HCT116 (cell line): ENCODE measurements around the gene KCNIP4. TPM values are rescaled to one million over a fixed set of nuclear protein-coding genes. Genes with fewer than 3 reads are reported as not detected.

Experiments used
- ATAC-seq: fragments of 200-7000 bp; cut with Tn5 transposase; 2 replicates; pipeline ENCODE4 v1.9.1; 2020; ENCODE audit warnings: mild to moderate bottlenecking, moderate library complexity
- BruUV-seq: library from RNA; stranded (reverse); fragments of 400-500 nt; replicated peaks from 2 replicates; lab custom pipeline; 2021; lab: Mats Ljungman, UMichigan
- CTCF ChIA-PET: fragments of 300-600 bp; sonication (Branson Sonifier 250); formaldehyde crosslinking; loops from one replicate; lab custom pipeline; 2021; ENCODE audit warnings: antibody characterized with exemption; lab: Charles Lee
- POLR2A ChIA-PET: fragments of 300-600, 350-600 bp; sonication (Branson Sonifier 250); formaldehyde crosslinking; loops from one replicate; lab custom pipeline; 2021; ENCODE audit warnings: antibody characterized with exemption; lab: Charles Lee
- RAD21 ChIA-PET, 2 experiments: fragments of 300-600 bp; sonication (Branson Sonifier 250); formaldehyde crosslinking; loops; one replicate each; lab custom pipeline; 2023; ENCODE audit warnings: low total read pairs in 2 of 2; ENCODE audit not compliant: uncharacterized antibody in 2 of 2, unreplicated experiment in 2 of 2, low non-redundant PET in 1 of 2; lab: Charles Lee
- DNase-seq: peaks from one replicate; pipeline ENCODE4 v3.0.0-alpha.2; 2010; ENCODE audit warnings: low read depth, low spot score
- H2AFZ ChIP-seq: fragments of 200-600 bp; shearing (Covaris generic), sonication (generic); 2 replicates; pipeline ENCODE4 v1.6.1; 2017; ENCODE audit warnings: low read depth, mixed run types, mixed read lengths, antibody characterized with exemption, low read length; ENCODE audit not compliant: poor library complexity, severe bottlenecking
- H3K27ac ChIP-seq: 2 replicates; pipeline ENCODE4 v1.5.1; 2012; ENCODE audit warnings: low read depth, low read length
- H3K27me3 ChIP-seq: fragments of 200-600 bp; sonication (generic); 2 replicates; pipeline ENCODE4 v1.6.1; 2016; ENCODE audit warnings: mixed run types, low read length, mixed read lengths; ENCODE audit not compliant: insufficient read depth
- H3K36me3 ChIP-seq, 2 experiments: fragments of 200-500 bp in 1 of 2; fragments of 200-600 bp in 1 of 2; sonication (Bioruptor generic) in 1 of 2; sonication (generic) in 1 of 2; 2 replicates each; pipeline versions ENCODE4 v1.5.1 to v1.6.1; 2014 to 2016; ENCODE audit warnings: low read length in 2 of 2, inconsistent platforms in 1 of 2, mixed read lengths in 1 of 2, mixed run types in 1 of 2; ENCODE audit not compliant: insufficient read depth in 2 of 2, control insufficient read depth in 1 of 2
- H3K4me1 ChIP-seq, 2 experiments: fragments of 200-600 bp in 1 of 2; sonication (generic) in 1 of 2; 2 replicates each; pipeline versions ENCODE4 v1.5.1 to v1.6.1; 2012 to 2017; ENCODE audit warnings: low read length in 2 of 2, inconsistent platforms in 1 of 2, mild to moderate bottlenecking in 1 of 2, mixed read lengths in 1 of 2, mixed run types in 1 of 2, moderate library complexity in 1 of 2; ENCODE audit not compliant: insufficient read depth in 2 of 2, control insufficient read depth in 1 of 2
- H3K4me2 ChIP-seq: fragments of 200-600 bp; sonication (generic); 2 replicates; pipeline ENCODE4 v1.6.1; 2017; ENCODE audit warnings: mixed run types, low read length, mixed read lengths
- H3K4me3 ChIP-seq, 2 experiments: fragments of 200-600 bp in 1 of 2; sonication (generic) in 1 of 2; replicated peaks in 1 of 2; 2 replicates each; pipeline ENCODE4 v1.5.1; 2011 to 2016; ENCODE audit warnings: low read length in 2 of 2, control low read depth in 1 of 2, low read depth in 1 of 2, mild to moderate bottlenecking in 1 of 2, mixed read lengths in 1 of 2, mixed run types in 1 of 2
- H3K79me2 ChIP-seq: fragments of 200-600 bp; sonication (generic); 2 replicates; pipeline ENCODE4 v1.6.1; 2017; ENCODE audit warnings: mild to moderate bottlenecking, mixed run types, low read length, moderate library complexity, mixed read lengths; ENCODE audit not compliant: insufficient read depth
- H3K9ac ChIP-seq: fragments of 200-600 bp; sonication (generic); 2 replicates; pipeline ENCODE4 v1.6.1; 2016; ENCODE audit warnings: low read length, mixed read lengths
- H3K9me2 ChIP-seq: fragments of 200-600 bp; sonication (generic), shearing (Covaris generic); 2 replicates; pipeline ENCODE4 v1.6.1; 2017; ENCODE audit warnings: mixed run types, mild to moderate bottlenecking, moderate library complexity; ENCODE audit not compliant: insufficient read depth
- H3K9me3 ChIP-seq, 2 experiments: fragments of 200-500 bp in 1 of 2; fragments of 200-600 bp in 1 of 2; sonication (Bioruptor generic) in 1 of 2; sonication (generic) in 1 of 2; 2 replicates each; pipeline ENCODE4 v1.6.1; 2014 to 2017; ENCODE audit warnings: low read length in 2 of 2, mixed read lengths in 2 of 2, inconsistent platforms in 1 of 2, low read depth in 1 of 2, mild to moderate bottlenecking in 1 of 2, mixed run types in 1 of 2, moderate library complexity in 1 of 2; ENCODE audit not compliant: control insufficient read depth in 1 of 2, insufficient read depth in 1 of 2
- H4K20me1 ChIP-seq: fragments of 200-600 bp; sonication (generic), shearing (Covaris generic); 2 replicates; pipeline ENCODE4 v1.6.1; 2017; ENCODE audit warnings: mixed run types, mild to moderate bottlenecking, moderate library complexity; ENCODE audit not compliant: insufficient read depth
- ATF3 ChIP-seq: IDR thresholded peaks from 2 replicates; pipeline ENCODE4 v1.6.1; 2012
- CBX3 ChIP-seq: IDR thresholded peaks from 2 replicates; pipeline ENCODE4 v1.6.1; 2012; ENCODE audit warnings: low read depth
- CEBPB ChIP-seq: IDR thresholded peaks from 2 replicates; pipeline ENCODE4 v1.6.1; 2012; ENCODE audit warnings: low read depth
- CTCF ChIP-seq, 3 experiments: fragments of 200-600 bp in 1 of 3; sonication (generic) in 1 of 3; IDR thresholded peaks in 2 of 3; conservative IDR thresholded peaks in 1 of 3; 2 replicates each; pipeline ENCODE4 v1.5.1; 2012 to 2017; ENCODE audit warnings: low read depth in 2 of 3, low read length in 2 of 3, antibody characterized with exemption in 1 of 3, borderline replicate concordance in 1 of 3, control low read depth in 1 of 3, mild to moderate bottlenecking in 1 of 3, mixed read lengths in 1 of 3, mixed run types in 1 of 3, moderate library complexity in 1 of 3; ENCODE audit not compliant: insufficient read depth in 1 of 3
- EGR1 ChIP-seq: IDR thresholded peaks from 2 replicates; pipeline ENCODE4 v1.6.1; 2012; ENCODE audit warnings: low read depth
- ELF1 ChIP-seq: IDR thresholded peaks from 2 replicates; pipeline ENCODE4 v1.6.1; 2012; ENCODE audit warnings: low read depth, borderline replicate concordance
- EZH2 ChIP-seq: fragments of 200-600 bp; sonication (generic); IDR thresholded peaks from 2 replicates; pipeline ENCODE4 v1.6.1; 2017; ENCODE audit warnings: antibody characterized with exemption, mixed run types
- FOSL1 ChIP-seq: IDR thresholded peaks from 2 replicates; pipeline ENCODE4 v1.6.1; 2012; ENCODE audit warnings: low read depth
- JUND ChIP-seq: IDR thresholded peaks from 2 replicates; pipeline ENCODE4 v1.6.1; 2012
- MAX ChIP-seq: IDR thresholded peaks from 2 replicates; pipeline ENCODE4 v1.6.1; 2012
- POLR2AphosphoS5 ChIP-seq: IDR thresholded peaks from 2 replicates; pipeline ENCODE4 v1.6.1; 2011; ENCODE audit warnings: mild to moderate bottlenecking, low read depth, low read length, moderate library complexity
- RAD21 ChIP-seq: IDR thresholded peaks from 2 replicates; pipeline ENCODE4 v1.6.1; 2012; ENCODE audit warnings: low read depth, mild to moderate bottlenecking
- REST ChIP-seq: IDR thresholded peaks from 2 replicates; pipeline ENCODE4 v1.6.1; 2012; ENCODE audit warnings: low read depth
- SIN3A ChIP-seq: IDR thresholded peaks from 2 replicates; pipeline ENCODE4 v1.6.1; 2012; ENCODE audit warnings: low read depth
- SP1 ChIP-seq: IDR thresholded peaks from 2 replicates; pipeline ENCODE4 v1.6.1; 2012; ENCODE audit warnings: low read depth
- SRF ChIP-seq: IDR thresholded peaks from 2 replicates; pipeline ENCODE4 v1.6.1; 2012; ENCODE audit warnings: low read depth
- TCF7L2 ChIP-seq: IDR thresholded peaks from 2 replicates; pipeline ENCODE4 v1.7.0; 2011; ENCODE audit warnings: borderline replicate concordance, inconsistent platforms; ENCODE audit not compliant: insufficient read depth, insufficient read length; ENCODE audit errors: extremely low read depth
- YY1 ChIP-seq: IDR thresholded peaks from 2 replicates; pipeline ENCODE4 v1.6.1; 2011; ENCODE audit warnings: low read length, low read depth, moderate library complexity, mild to moderate bottlenecking; ENCODE audit not compliant: insufficient replicate concordance; ENCODE audit errors: extremely low read depth
- ZFX ChIP-seq: fragments of 450-650 bp; IDR thresholded peaks from 2 replicates; pipeline ENCODE4 v1.6.1; 2017
- ZNF274 ChIP-seq: fragments of 200-500 bp; sonication (Bioruptor generic); IDR thresholded peaks from 2 replicates; pipeline ENCODE4 v1.6.1; 2014; ENCODE audit warnings: mild to moderate bottlenecking, low read depth, low read length, inconsistent platforms
- intact Hi-C: fragments of 100-400 bp; cut with micrococcal nuclease; formaldehyde crosslinking; loops from 2 replicates; pipeline ENCODE4 v1.10.0; 2022
- total RNA-seq: library from RNA; stranded (reverse); gene quantifications from one replicate; pipeline ENCODE4 v1.2.1, GENCODE V29; 2021; ENCODE audit not compliant: unreplicated experiment

KCNIP4 gene
- total RNA-seq, 1 experiment from 2014 or later, result not detected

GRCh38 chr4:21531048-21531447 lies 417.5 kb downstream of the KCNIP4 start:
- Histone ChIP-seq H3K9me2 (no peaks in the 10 kb centered on the region), H4K20me1 (no peaks in the 10 kb centered on the region), H3K27me3 (no peaks in the 10 kb centered on the region), H3K4me2 (no peak overlapping the region), H3K4me3 (no peak overlapping the region), H3K27ac (no peak overlapping the region), H3K36me3 (no peaks in the 10 kb centered on the region), H3K4me1 (no peaks in the 10 kb centered on the region), H2AFZ (no peak overlapping the region), H3K9ac (no peak overlapping the region), H3K79me2 (no peaks in the 10 kb centered on the region), H3K9me3 (no peaks in the 10 kb centered on the region)
- ChIA-PET POLR2A (no interaction called here), RAD21 (no interaction called here), CTCF (no interaction called here)
- ATAC-seq (no peak), DNase-seq (no peak)
- TF ChIP-seq CBX3 (no peak), SRF (no peak), SIN3A (no peak), POLR2AphosphoS5 (no peak), CEBPB (no peak), EGR1 (no peak), ZFX (no peak), TCF7L2 (no peak), CTCF (IDR thresholded peaks at IDR 0.05 in 2 of 3, conservative IDR thresholded peaks at IDR 0.05 in 1 of 3; ENCODE audit: borderline replicate concordance in 1 of 3, insufficient read depth in 1 of 3, low read depth in 2 of 3, low read length in 2 of 3) (no peak), MAX (no peak), YY1 (no peak), ZNF274 (no peak), ATF3 (no peak), SP1 (no peak), RAD21 (no peak), ELF1 (no peak), FOSL1 (no peak), JUND (no peak), REST (no peak), EZH2 (no peak)
- BruUV-seq, result no TSS peak
- intact Hi-C loops, result no loop called here
